Measurements from ENCODE around the gene STXBP2. TPM values are rescaled to one million over a fixed set of nuclear protein-coding genes. Genes with fewer than 3 reads are reported as not detected.

Gene STXBP2
- total and polyA plus RNA-seq, 9 of the 15 experiments (the other 6 are each of a cell fraction or from before 2014, with no cell fraction given): 2.5 to 163 (median 71.3) TPM

DNA sequence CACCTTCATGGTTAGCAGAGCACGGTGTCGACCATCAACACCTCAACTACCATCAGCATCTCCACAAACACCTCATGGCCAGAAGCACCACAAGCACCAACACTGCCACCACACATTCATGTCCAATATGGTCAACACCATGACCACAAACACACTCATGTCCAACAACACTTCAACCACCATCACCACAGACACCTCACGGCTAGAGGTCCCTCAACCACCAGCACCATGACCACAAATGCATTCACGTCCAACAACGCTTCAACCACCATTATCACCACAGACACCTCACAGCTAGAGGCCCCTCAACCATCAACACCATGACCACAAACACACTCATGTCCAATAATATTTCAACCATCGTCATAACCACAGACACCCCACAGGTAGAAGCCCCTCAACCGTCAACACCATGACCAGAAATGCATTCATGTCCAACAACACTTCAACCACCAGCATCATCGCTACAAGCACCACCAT, 53.9 kb downstream of the STXBP2 start:
- ATAC-seq: no peak
- Histone ChIP-seq H3K4me1 (replicated peaks in 1 of 2; ENCODE audit: control insufficient read depth in 2 of 2, insufficient read depth in 2 of 2, low read length in 2 of 2) (peaks cover 0 to 11% of the 10 kb centered on the region in 2 experiments; a peak in 1 of 5 replicates), H3K9ac (ENCODE audit: insufficient read depth in 1 of 2, low read depth in 2 of 2, low read length in 2 of 2) (no peak overlapping the region), H3K9me1 (ENCODE audit: control insufficient read depth, insufficient read depth, low read length) (no peaks in the 10 kb centered on the region), H2AFZ (ENCODE audit: low read depth, low read length) (no peak overlapping the region), H3K4me3 (no peak overlapping the region), H3K4me2 (ENCODE audit: insufficient read depth, low read length) (no peak overlapping the region), H3K27ac (ENCODE audit: extremely low read depth, low read depth, low read length) (no peak overlapping the region), H4K20me1 (replicated peaks; ENCODE audit: control insufficient read depth, insufficient read depth, low read length) (no peaks in the 10 kb centered on the region), H3K79me2 (ENCODE audit: control insufficient read depth, insufficient read depth, low read length) (no peaks in the 10 kb centered on the region), H3K9me3 (replicated peaks; ENCODE audit: control insufficient read depth, insufficient read depth, low read depth, low read length) (peaks cover 3% of the 10 kb centered on the region), H3K27me3 (ENCODE audit: control insufficient read depth in 2 of 2, insufficient read depth in 2 of 2, low read length in 2 of 2) (peaks cover 5 to 63% of the 10 kb centered on the region in 2 experiments; a peak in 3 of 5 replicates), H3K36me3 (ENCODE audit: control insufficient read depth, insufficient read depth, low read length) (no peaks in the 10 kb centered on the region)
- CTCF ChIA-PET (ENCODE audit: low intra/inter-chr PET ratio): no interaction called here
- FAIRE-seq: no peak
- WGBS (ENCODE audit: insufficient coverage, low coverage, missing lambda C conversion rate): 4% methylated on average over 8 of the region's 8 CpGs
- POLR2A ChIA-PET: interaction anchor here (0.7 kb wide), 1 partner anchor 44 kb away, joined by 4 read pairs; no protein-coding TSS in a partner anchor
- no TSS peak for BruUV-seq (replicated peaks)
- no peak for TF ChIP-seq JUN (IDR thresholded peaks at IDR 0.05; ENCODE audit: borderline replicate concordance, low read depth, low read length)
- no peak for TF ChIP-seq JUN (CRISPR knock-in tag; IDR thresholded peaks at IDR 0.05; ENCODE audit: borderline replicate concordance)
- TF ChIP-seq, protein P1, sequence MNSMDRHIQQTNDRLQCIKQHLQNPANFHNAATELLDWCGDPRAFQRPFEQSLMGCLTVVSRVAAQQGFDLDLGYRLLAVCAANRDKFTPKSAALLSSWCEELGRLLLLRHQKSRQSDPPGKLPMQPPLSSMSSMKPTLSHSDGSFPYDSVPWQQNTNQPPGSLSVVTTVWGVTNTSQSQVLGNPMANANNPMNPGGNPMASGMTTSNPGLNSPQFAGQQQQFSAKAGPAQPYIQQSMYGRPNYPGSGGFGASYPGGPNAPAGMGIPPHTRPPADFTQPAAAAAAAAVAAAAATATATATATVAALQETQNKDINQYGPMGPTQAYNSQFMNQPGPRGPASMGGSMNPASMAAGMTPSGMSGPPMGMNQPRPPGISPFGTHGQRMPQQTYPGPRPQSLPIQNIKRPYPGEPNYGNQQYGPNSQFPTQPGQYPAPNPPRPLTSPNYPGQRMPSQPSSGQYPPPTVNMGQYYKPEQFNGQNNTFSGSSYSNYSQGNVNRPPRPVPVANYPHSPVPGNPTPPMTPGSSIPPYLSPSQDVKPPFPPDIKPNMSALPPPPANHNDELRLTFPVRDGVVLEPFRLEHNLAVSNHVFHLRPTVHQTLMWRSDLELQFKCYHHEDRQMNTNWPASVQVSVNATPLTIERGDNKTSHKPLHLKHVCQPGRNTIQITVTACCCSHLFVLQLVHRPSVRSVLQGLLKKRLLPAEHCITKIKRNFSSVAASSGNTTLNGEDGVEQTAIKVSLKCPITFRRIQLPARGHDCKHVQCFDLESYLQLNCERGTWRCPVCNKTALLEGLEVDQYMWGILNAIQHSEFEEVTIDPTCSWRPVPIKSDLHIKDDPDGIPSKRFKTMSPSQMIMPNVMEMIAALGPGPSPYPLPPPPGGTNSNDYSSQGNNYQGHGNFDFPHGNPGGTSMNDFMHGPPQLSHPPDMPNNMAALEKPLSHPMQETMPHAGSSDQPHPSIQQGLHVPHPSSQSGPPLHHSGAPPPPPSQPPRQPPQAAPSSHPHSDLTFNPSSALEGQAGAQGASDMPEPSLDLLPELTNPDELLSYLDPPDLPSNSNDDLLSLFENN (IDR thresholded peaks at IDR 0.05; ENCODE audit: low read depth in 2 of 2, low read length in 2 of 2): no peak
- no peak for TF ChIP-seq ZNF165 (CRISPR knock-in tag; IDR thresholded peaks at IDR 0.05; ENCODE audit: borderline replicate concordance)
- TF ChIP-seq MEF2D (tag; conservative IDR thresholded peaks at IDR 0.05; ENCODE audit: low read depth): no peak
- TF ChIP-seq ZNF311 (CRISPR knock-in tag; IDR thresholded peaks at IDR 0.05): no peak
- no peak for TF ChIP-seq JUNB (CRISPR knock-in tag; conservative IDR thresholded peaks at IDR 0.05)
- no peak for TF ChIP-seq CAMTA2 (CRISPR knock-in tag; conservative IDR thresholded peaks at IDR 0.05)
- no peak for TF ChIP-seq TGIF2 (CRISPR knock-in tag; IDR thresholded peaks at IDR 0.05)
- no peak for TF ChIP-seq ZNF217 (CRISPR knock-in tag; IDR thresholded peaks at IDR 0.05)
- TF ChIP-seq ZNF551 (CRISPR knock-in tag; IDR thresholded peaks at IDR 0.05): no peak
- TF ChIP-seq HIVEP1 (CRISPR knock-in tag; IDR thresholded peaks at IDR 0.05): no peak
- TF ChIP-seq, protein P2, sequence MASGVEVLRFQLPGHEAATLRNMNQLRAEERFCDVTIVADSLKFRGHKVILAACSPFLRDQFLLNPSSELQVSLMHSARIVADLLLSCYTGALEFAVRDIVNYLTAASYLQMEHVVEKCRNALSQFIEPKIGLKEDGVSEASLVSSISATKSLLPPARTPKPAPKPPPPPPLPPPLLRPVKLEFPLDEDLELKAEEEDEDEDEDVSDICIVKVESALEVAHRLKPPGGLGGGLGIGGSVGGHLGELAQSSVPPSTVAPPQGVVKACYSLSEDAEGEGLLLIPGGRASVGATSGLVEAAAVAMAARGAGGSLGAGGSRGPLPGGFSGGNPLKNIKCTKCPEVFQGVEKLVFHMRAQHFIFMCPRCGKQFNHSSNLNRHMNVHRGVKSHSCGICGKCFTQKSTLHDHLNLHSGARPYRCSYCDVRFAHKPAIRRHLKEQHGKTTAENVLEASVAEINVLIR (CRISPR knock-in tag; IDR thresholded peaks at IDR 0.05): no peak
- TF ChIP-seq RFX1 (IDR thresholded peaks at IDR 0.05): no peak
- no peak for TF ChIP-seq C11orf30 (IDR thresholded peaks at IDR 0.05; ENCODE audit: low read depth)
- no peak for TF ChIP-seq ZNF41 (CRISPR knock-in tag; conservative IDR thresholded peaks at IDR 0.05)
- no peak for TF ChIP-seq PCBP2 (IDR thresholded peaks at IDR 0.05; ENCODE audit: low read depth, low read length, poor library complexity, severe bottlenecking)
- no peak for TF ChIP-seq ZNF583 (CRISPR knock-in tag; IDR thresholded peaks at IDR 0.05)
- no peak for TF ChIP-seq BCL6 (CRISPR knock-in tag; IDR thresholded peaks at IDR 0.05)
- TF ChIP-seq, protein P3, sequence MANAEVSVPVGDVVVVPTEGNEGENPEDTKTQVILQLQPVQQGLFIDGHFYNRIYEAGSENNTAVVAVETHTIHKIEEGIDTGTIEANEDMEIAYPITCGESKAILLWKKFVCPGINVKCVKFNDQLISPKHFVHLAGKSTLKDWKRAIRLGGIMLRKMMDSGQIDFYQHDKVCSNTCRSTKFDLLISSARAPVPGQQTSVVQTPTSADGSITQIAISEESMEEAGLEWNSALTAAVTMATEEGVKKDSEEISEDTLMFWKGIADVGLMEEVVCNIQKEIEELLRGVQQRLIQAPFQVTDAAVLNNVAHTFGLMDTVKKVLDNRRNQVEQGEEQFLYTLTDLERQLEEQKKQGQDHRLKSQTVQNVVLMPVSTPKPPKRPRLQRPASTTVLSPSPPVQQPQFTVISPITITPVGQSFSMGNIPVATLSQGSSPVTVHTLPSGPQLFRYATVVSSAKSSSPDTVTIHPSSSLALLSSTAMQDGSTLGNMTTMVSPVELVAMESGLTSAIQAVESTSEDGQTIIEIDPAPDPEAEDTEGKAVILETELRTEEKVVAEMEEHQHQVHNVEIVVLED (CRISPR knock-in tag; IDR thresholded peaks at IDR 0.05): no peak
- no peak for DNase-seq (ENCODE audit: extremely low read depth in 1 of 4, low spot score in 3 of 4)
- intact Hi-C loops (cut with micrococcal nuclease) (no loop called here), in situ Hi-C loops (cut with MboI) (no loop called here)
